H9 (cell line): Measurements from ENCODE around the gene LRRC28. TPM values are rescaled to one million over a fixed set of nuclear protein-coding genes. Genes with fewer than 3 reads are reported as not detected.

ENCODE experiments used
- DNase-seq: peaks from one replicate; pipeline ENCODE4 v3.0.0-alpha.2; 2017
- H2AFZ ChIP-seq: one replicate; pipeline ENCODE4 v1.6.1; 2013; ENCODE audit warnings: mild to moderate bottlenecking, low read length, control low read depth, moderate library complexity
- H2AK5ac ChIP-seq: 2 replicates; pipeline ENCODE4 v1.6.1; 2013; ENCODE audit warnings: low read length, control low read depth, mixed read lengths; ENCODE audit not compliant: insufficient read length
- H2BK120ac ChIP-seq: one replicate; pipeline ENCODE4 v1.6.1; 2013; ENCODE audit warnings: low read depth, mild to moderate bottlenecking, low read length, control low read depth, inconsistent platforms; ENCODE audit not compliant: poor library complexity, severe bottlenecking
- H2BK12ac ChIP-seq: 2 replicates; pipeline ENCODE4 v1.6.1; 2013; ENCODE audit warnings: low read length, control low read depth, mixed read lengths, low read depth; ENCODE audit not compliant: insufficient read length
- H2BK15ac ChIP-seq: 2 replicates; pipeline ENCODE4 v1.6.1; 2013; ENCODE audit warnings: low read depth, low read length, control low read depth
- H2BK20ac ChIP-seq: one replicate; pipeline ENCODE4 v1.6.1; 2013; ENCODE audit warnings: low read depth, mild to moderate bottlenecking, low read length, control low read depth, inconsistent platforms; ENCODE audit not compliant: poor library complexity, severe bottlenecking
- H2BK5ac ChIP-seq: 2 replicates; pipeline ENCODE4 v1.6.1; 2013; ENCODE audit warnings: low read length, control low read depth, mixed read lengths; ENCODE audit not compliant: insufficient read length
- H3K14ac ChIP-seq: 2 replicates; pipeline ENCODE4 v1.6.1; 2013; ENCODE audit warnings: low read length, control low read depth; ENCODE audit not compliant: insufficient read depth
- H3K18ac ChIP-seq: 2 replicates; pipeline ENCODE4 v1.6.1; 2013; ENCODE audit warnings: low read depth, mild to moderate bottlenecking, mixed read lengths, low read length, control low read depth; ENCODE audit not compliant: insufficient read length
- H3K23ac ChIP-seq: 2 replicates; pipeline ENCODE4 v1.6.1; 2013; ENCODE audit warnings: low read length, control low read depth, mixed read lengths, low read depth; ENCODE audit not compliant: insufficient read length
- H3K23me2 ChIP-seq: 2 replicates; pipeline ENCODE4 v1.6.1; 2013; ENCODE audit warnings: low read depth, mild to moderate bottlenecking, mixed read lengths, low read length, control low read depth; ENCODE audit not compliant: insufficient read length, poor library complexity, severe bottlenecking
- H3K27ac ChIP-seq: 2 replicates; pipeline ENCODE4 v1.5.1; 2013; ENCODE audit warnings: low read length, control low read depth, mixed read lengths, low read depth; ENCODE audit not compliant: insufficient read length
- H3K27me3 ChIP-seq: 2 replicates; pipeline ENCODE4 v1.6.1; 2013; ENCODE audit warnings: low read length, control low read depth, inconsistent platforms; ENCODE audit not compliant: insufficient read depth
- H3K4ac ChIP-seq: 2 replicates; pipeline ENCODE4 v1.6.1; 2013; ENCODE audit warnings: low read depth, mild to moderate bottlenecking, control low read depth, inconsistent platforms, low read length, moderate library complexity
- H3K4me1 ChIP-seq: 2 replicates; pipeline ENCODE4 v1.6.1; 2013; ENCODE audit warnings: low read length, control low read depth, inconsistent platforms; ENCODE audit not compliant: insufficient read depth
- H3K4me2 ChIP-seq: 2 replicates; pipeline ENCODE4 v1.6.1; 2013; ENCODE audit warnings: low read length, control low read depth, mixed read lengths; ENCODE audit not compliant: insufficient read length, insufficient read depth
- H3K56ac ChIP-seq: 2 replicates; pipeline ENCODE4 v1.6.1; 2013; ENCODE audit warnings: low read depth, mild to moderate bottlenecking, mixed read lengths, low read length, control low read depth; ENCODE audit not compliant: insufficient read length
- H3K79me1 ChIP-seq: 2 replicates; pipeline ENCODE4 v1.6.1; 2013; ENCODE audit warnings: low read depth, mild to moderate bottlenecking, moderate library complexity, low read length, control low read depth, inconsistent platforms; ENCODE audit not compliant: insufficient read depth, poor library complexity, severe bottlenecking
- H3K79me2 ChIP-seq: 2 replicates; pipeline ENCODE4 v1.6.1; 2013; ENCODE audit warnings: low read length, control low read depth, inconsistent platforms; ENCODE audit not compliant: insufficient read depth
- H3K9ac ChIP-seq: 2 replicates; pipeline ENCODE4 v1.6.1; 2013; ENCODE audit warnings: low read length, control low read depth, mixed read lengths; ENCODE audit not compliant: insufficient read length; ENCODE audit errors: extremely low read depth
- H3K9me3 ChIP-seq: one replicate; pipeline ENCODE4 v1.6.1; 2013; ENCODE audit warnings: low read depth, low read length, inconsistent platforms; ENCODE audit not compliant: control insufficient read depth
- H3T11ph ChIP-seq: one replicate; pipeline ENCODE4 v1.6.1; 2013; ENCODE audit warnings: mild to moderate bottlenecking, low read length, control low read depth, inconsistent platforms
- H4K20me1 ChIP-seq: one replicate; pipeline ENCODE4 v1.6.1; 2013; ENCODE audit not compliant: control insufficient read depth, insufficient read length, insufficient read depth
- H4K5ac ChIP-seq: 2 replicates; pipeline ENCODE4 v1.6.1; 2013; ENCODE audit warnings: low read depth, mild to moderate bottlenecking, mixed read lengths, low read length, control low read depth; ENCODE audit not compliant: insufficient read length
- H4K8ac ChIP-seq: replicated peaks from 2 replicates; pipeline ENCODE4 v1.6.1; 2013; ENCODE audit warnings: low read length, control low read depth, mixed read lengths, low read depth; ENCODE audit not compliant: insufficient read length
- H4K91ac ChIP-seq: 2 replicates; pipeline ENCODE4 v1.6.1; 2013; ENCODE audit warnings: low read depth, mild to moderate bottlenecking, moderate library complexity, mixed read lengths, low read length, control low read depth; ENCODE audit not compliant: insufficient read length
- H3K27ac Mint-ChIP-seq, 3 experiments: 2 replicates in 2 of 3; 3 replicates in 1 of 3; pipeline ENCODE4 v1.8.0; 2020 to 2021; ENCODE audit warnings: mixed read lengths in 3 of 3, mild to moderate bottlenecking in 1 of 3, moderate library complexity in 1 of 3
- H3K27me3 Mint-ChIP-seq: 2 replicates; pipeline ENCODE4 v1.8.0; 2021; ENCODE audit warnings: low read depth, mild to moderate bottlenecking, moderate library complexity, mixed read lengths
- H3K36me3 Mint-ChIP-seq, 3 experiments: 2 replicates in 2 of 3; 3 replicates in 1 of 3; pipeline ENCODE4 v1.8.0; 2020 to 2021; ENCODE audit warnings: low read depth in 3 of 3, mixed read lengths in 3 of 3; ENCODE audit not compliant: insufficient read depth in 1 of 3
- H3K4me1 Mint-ChIP-seq, 2 experiments: 2 replicates each; pipeline ENCODE4 v1.8.0; 2020; ENCODE audit warnings: mixed read lengths in 2 of 2
- H3K4me3 Mint-ChIP-seq, 2 experiments: 2 replicates in 1 of 2; 3 replicates in 1 of 2; pipeline ENCODE4 v1.8.0; 2020 to 2021; ENCODE audit warnings: mild to moderate bottlenecking in 2 of 2, mixed read lengths in 2 of 2, moderate library complexity in 1 of 2
- H3K9me3 Mint-ChIP-seq, 2 experiments: 2 replicates in 1 of 2; 3 replicates in 1 of 2; pipeline ENCODE4 v1.8.0; 2020; ENCODE audit warnings: mild to moderate bottlenecking in 2 of 2, mixed read lengths in 2 of 2, moderate library complexity in 1 of 2
- WGBS: extraction: QIAGEN DNeasy Blood & Tissue Kit; methylation state at CpG from one replicate; pipeline ENCODE4 v1.1.7; 2013; ENCODE audit warnings: missing lambda C conversion rate, low lambda C conversion rate, mixed read lengths; ENCODE audit not compliant: insufficient read length; ENCODE audit errors: extremely low coverage; 5-methylcytosine and 5-hydroxymethylcytosine counted together
- total RNA-seq: library from RNA; stranded (reverse); gene quantifications from 2 replicates; pipeline ENCODE4 v1.2.1, GENCODE V29; 2021
- TF ChIP-seq, protein P1 (sequence below): fragments of 200-600 bp; sonication (generic); conservative IDR thresholded peaks from 3 replicates; pipeline ENCODE4 v1.8.0; 2021; ENCODE audit warnings: antibody characterized with exemption, mild to moderate bottlenecking

LRRC28 gene
- total RNA-seq, 1 experiment from 2014 or later: 17.6 TPM

DNA sequence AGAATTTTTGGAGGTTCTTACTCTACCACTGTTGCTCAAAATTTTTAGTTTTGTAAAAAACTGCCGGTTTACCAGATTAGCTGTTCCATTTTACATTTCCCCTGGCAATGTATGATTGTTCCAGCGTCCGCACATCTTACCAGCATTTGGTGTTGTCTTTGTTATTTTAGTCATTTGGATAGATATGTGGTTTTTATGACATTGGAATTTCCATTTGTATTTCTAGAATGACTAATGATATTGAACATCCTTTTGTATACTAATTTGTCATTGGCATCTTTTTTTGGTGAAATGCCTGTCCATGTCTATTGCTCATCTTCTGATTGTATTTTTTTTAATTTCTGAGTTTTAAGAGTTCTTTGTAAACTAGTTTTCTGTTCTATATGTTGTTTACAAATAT, 28.5 kb downstream of the LRRC28 start:
- Histone ChIP-seq H2BK20ac (no peak overlapping the region), H2BK15ac (no peak overlapping the region), H3K9ac (no peak overlapping the region), H4K5ac (no peak overlapping the region), H3K79me1 (no peaks in the 10 kb centered on the region), H3K9me3 (no peaks in the 10 kb centered on the region), H4K8ac (no peak overlapping the region), H3K4me1 (no peaks in the 10 kb centered on the region), H3K23ac (no peak overlapping the region), H3K27ac (no peak overlapping the region), H3K79me2 (no peaks in the 10 kb centered on the region), H3K4ac (no peak overlapping the region), H4K91ac (no peak overlapping the region), H3K23me2 (no peaks in the 10 kb centered on the region), H2BK120ac (no peak overlapping the region), H3K4me2 (no peak overlapping the region), H2BK12ac (no peak overlapping the region), H3K27me3 (no peaks in the 10 kb centered on the region), H3T11ph (no peak overlapping the region), H2AFZ (no peak overlapping the region), H4K20me1 (no peaks in the 10 kb centered on the region), H2AK5ac (no peak overlapping the region), H3K14ac (no peak overlapping the region), H3K18ac (no peak overlapping the region), H2BK5ac (no peak overlapping the region), H3K56ac (no peak overlapping the region)
- TF ChIP-seq, protein P1, sequence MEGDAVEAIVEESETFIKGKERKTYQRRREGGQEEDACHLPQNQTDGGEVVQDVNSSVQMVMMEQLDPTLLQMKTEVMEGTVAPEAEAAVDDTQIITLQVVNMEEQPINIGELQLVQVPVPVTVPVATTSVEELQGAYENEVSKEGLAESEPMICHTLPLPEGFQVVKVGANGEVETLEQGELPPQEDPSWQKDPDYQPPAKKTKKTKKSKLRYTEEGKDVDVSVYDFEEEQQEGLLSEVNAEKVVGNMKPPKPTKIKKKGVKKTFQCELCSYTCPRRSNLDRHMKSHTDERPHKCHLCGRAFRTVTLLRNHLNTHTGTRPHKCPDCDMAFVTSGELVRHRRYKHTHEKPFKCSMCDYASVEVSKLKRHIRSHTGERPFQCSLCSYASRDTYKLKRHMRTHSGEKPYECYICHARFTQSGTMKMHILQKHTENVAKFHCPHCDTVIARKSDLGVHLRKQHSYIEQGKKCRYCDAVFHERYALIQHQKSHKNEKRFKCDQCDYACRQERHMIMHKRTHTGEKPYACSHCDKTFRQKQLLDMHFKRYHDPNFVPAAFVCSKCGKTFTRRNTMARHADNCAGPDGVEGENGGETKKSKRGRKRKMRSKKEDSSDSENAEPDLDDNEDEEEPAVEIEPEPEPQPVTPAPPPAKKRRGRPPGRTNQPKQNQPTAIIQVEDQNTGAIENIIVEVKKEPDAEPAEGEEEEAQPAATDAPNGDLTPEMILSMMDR: no peak
- no peaks in the 10 kb centered on the region for H3K36me3 Mint-ChIP-seq
- H3K9me3 Mint-ChIP-seq: no peaks in the 10 kb centered on the region
- DNase-seq: no peak
- no peaks in the 10 kb centered on the region for H3K27me3 Mint-ChIP-seq
- no CpG with 5 or more reads among the region's 3 CpGs for WGBS
- H3K4me3 Mint-ChIP-seq: no peak overlapping the region
- peaks cover 8% of the 10 kb centered on the region in 2 experiments for H3K4me1 Mint-ChIP-seq
- no peak overlapping the region for H3K27ac Mint-ChIP-seq
